A549 (cell line): ENCODE data around the gene TXNRD1.

Experiments used
- RAD21 ChIP-seq, 2 experiments: fragments of >200 bp in 1 of 2; sonication (Bioruptor Twin) in 1 of 2; formaldehyde crosslinking in 1 of 2; IDR thresholded peaks in 1 of 2; conservative IDR thresholded peaks in 1 of 2; 2 replicates in 1 of 2; 3 replicates in 1 of 2; pipeline ENCODE4 v1.6.1; 2012 to 2018; ENCODE audit warnings: inconsistent platforms in 1 of 2
- TF ChIP-seq, protein P1 (sequence below): fragments of >200 bp; sonication (Bioruptor Twin); formaldehyde crosslinking; IDR thresholded peaks from 3 replicates; pipeline ENCODE4 v1.5.1; 2016
- TF ChIP-seq, protein P2 (sequence below): IDR thresholded peaks from 2 replicates; pipeline ENCODE4 v1.6.1; 2012; ENCODE audit warnings: low read depth, borderline replicate concordance
- TF ChIP-seq, protein P3 (sequence below): fragments of 200-600 bp; sonication (generic); IDR thresholded peaks from 2 replicates; pipeline ENCODE4 v1.6.1; 2016; ENCODE audit warnings: antibody characterized with exemption, mild to moderate bottlenecking, moderate library complexity

DNA sequence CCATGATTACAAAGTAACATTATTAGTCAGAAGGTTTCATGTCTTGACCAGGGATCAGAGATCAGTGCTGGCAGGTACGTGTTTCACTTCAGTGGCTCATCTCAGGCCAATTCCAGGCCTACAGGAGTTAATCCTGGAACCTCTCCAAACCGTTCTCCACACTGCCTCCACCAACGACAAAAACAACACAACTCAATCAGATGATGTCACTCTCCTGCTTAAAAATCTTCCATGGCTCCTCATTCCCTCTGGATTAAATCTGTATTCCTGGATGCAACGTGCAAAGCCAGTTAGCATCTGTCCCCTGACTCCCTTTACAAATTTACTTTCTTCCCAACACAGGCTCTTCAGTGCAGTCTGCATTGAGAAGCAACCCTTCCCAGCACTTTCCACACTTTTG, 34.3 kb upstream of the TXNRD1 start:
- TF ChIP-seq, protein P1, sequence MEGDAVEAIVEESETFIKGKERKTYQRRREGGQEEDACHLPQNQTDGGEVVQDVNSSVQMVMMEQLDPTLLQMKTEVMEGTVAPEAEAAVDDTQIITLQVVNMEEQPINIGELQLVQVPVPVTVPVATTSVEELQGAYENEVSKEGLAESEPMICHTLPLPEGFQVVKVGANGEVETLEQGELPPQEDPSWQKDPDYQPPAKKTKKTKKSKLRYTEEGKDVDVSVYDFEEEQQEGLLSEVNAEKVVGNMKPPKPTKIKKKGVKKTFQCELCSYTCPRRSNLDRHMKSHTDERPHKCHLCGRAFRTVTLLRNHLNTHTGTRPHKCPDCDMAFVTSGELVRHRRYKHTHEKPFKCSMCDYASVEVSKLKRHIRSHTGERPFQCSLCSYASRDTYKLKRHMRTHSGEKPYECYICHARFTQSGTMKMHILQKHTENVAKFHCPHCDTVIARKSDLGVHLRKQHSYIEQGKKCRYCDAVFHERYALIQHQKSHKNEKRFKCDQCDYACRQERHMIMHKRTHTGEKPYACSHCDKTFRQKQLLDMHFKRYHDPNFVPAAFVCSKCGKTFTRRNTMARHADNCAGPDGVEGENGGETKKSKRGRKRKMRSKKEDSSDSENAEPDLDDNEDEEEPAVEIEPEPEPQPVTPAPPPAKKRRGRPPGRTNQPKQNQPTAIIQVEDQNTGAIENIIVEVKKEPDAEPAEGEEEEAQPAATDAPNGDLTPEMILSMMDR = no peak
- TF ChIP-seq, protein P2, sequence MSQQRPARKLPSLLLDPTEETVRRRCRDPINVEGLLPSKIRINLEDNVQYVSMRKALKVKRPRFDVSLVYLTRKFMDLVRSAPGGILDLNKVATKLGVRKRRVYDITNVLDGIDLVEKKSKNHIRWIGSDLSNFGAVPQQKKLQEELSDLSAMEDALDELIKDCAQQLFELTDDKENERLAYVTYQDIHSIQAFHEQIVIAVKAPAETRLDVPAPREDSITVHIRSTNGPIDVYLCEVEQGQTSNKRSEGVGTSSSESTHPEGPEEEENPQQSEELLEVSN = no peak
- TF ChIP-seq, protein P3, sequence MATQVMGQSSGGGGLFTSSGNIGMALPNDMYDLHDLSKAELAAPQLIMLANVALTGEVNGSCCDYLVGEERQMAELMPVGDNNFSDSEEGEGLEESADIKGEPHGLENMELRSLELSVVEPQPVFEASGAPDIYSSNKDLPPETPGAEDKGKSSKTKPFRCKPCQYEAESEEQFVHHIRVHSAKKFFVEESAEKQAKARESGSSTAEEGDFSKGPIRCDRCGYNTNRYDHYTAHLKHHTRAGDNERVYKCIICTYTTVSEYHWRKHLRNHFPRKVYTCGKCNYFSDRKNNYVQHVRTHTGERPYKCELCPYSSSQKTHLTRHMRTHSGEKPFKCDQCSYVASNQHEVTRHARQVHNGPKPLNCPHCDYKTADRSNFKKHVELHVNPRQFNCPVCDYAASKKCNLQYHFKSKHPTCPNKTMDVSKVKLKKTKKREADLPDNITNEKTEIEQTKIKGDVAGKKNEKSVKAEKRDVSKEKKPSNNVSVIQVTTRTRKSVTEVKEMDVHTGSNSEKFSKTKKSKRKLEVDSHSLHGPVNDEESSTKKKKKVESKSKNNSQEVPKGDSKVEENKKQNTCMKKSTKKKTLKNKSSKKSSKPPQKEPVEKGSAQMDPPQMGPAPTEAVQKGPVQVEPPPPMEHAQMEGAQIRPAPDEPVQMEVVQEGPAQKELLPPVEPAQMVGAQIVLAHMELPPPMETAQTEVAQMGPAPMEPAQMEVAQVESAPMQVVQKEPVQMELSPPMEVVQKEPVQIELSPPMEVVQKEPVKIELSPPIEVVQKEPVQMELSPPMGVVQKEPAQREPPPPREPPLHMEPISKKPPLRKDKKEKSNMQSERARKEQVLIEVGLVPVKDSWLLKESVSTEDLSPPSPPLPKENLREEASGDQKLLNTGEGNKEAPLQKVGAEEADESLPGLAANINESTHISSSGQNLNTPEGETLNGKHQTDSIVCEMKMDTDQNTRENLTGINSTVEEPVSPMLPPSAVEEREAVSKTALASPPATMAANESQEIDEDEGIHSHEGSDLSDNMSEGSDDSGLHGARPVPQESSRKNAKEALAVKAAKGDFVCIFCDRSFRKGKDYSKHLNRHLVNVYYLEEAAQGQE = no peak
- TF ChIP-seq RAD21 (conservative IDR thresholded peaks at IDR 0.05 in 1 of 2, IDR thresholded peaks at IDR 0.05 in 1 of 2) = no peak
